Measurements from ENCODE around the gene MEPE.

DNA sequence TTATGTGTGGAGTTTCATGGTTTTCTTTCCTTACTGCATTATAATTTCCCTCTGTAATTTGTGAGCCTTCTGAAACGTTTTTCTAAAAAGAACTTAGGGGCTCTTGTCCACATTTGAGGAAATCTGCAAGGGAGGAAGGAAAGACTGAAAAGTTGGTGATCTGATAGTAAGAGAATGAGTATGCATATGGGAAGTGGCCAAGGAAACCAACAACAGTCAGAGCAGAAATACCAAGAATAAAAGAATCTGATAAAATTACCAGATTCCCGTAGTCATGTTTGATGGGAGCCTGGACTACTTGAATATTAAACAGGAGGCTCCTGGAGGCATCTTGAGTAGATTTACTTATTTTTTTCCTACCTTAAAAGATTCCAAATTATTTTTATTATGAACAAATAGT, 50.1 kb downstream of the MEPE start:
- TF ChIP-seq NR3C1 (CRISPR knock-in tag; conservative IDR thresholded peaks at IDR 0.05; ENCODE audit: low read depth) (no peak), CBFB (CRISPR knock-in tag; IDR thresholded peaks at IDR 0.05; ENCODE audit: low read depth) (no peak), TCF7 (CRISPR knock-in tag; IDR thresholded peaks at IDR 0.05; ENCODE audit: low read depth) (no peak), ZBTB21 (CRISPR knock-in tag; IDR thresholded peaks at IDR 0.05; ENCODE audit: borderline replicate concordance) (no peak)
- TF ChIP-seq, protein P1, sequence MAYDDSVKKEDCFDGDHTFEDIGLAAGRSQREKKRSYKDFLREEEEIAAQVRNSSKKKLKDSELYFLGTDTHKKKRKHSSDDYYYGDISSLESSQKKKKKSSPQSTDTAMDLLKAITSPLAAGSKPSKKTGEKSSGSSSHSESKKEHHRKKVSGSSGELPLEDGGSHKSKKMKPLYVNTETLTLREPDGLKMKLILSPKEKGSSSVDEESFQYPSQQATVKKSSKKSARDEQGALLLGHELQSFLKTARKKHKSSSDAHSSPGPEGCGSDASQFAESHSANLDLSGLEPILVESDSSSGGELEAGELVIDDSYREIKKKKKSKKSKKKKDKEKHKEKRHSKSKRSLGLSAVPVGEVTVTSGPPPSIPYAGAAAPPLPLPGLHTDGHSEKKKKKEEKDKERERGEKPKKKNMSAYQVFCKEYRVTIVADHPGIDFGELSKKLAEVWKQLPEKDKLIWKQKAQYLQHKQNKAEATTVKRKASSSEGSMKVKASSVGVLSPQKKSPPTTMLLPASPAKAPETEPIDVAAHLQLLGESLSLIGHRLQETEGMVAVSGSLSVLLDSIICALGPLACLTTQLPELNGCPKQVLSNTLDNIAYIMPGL (CRISPR knock-in tag; IDR thresholded peaks at IDR 0.05), result no peak
- TF ChIP-seq, protein P2, sequence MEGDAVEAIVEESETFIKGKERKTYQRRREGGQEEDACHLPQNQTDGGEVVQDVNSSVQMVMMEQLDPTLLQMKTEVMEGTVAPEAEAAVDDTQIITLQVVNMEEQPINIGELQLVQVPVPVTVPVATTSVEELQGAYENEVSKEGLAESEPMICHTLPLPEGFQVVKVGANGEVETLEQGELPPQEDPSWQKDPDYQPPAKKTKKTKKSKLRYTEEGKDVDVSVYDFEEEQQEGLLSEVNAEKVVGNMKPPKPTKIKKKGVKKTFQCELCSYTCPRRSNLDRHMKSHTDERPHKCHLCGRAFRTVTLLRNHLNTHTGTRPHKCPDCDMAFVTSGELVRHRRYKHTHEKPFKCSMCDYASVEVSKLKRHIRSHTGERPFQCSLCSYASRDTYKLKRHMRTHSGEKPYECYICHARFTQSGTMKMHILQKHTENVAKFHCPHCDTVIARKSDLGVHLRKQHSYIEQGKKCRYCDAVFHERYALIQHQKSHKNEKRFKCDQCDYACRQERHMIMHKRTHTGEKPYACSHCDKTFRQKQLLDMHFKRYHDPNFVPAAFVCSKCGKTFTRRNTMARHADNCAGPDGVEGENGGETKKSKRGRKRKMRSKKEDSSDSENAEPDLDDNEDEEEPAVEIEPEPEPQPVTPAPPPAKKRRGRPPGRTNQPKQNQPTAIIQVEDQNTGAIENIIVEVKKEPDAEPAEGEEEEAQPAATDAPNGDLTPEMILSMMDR (IDR thresholded peaks at IDR 0.05), result no peak

All from WTC11 (cell line).